Activated CD4-positive, alpha-beta memory T cell treated with anti-CD3 and anti-CD28 coated beads for 36 hours (primary cell): ENCODE measurements around the gene HMGXB4. TPM values are rescaled to one million over a fixed set of nuclear protein-coding genes. Genes with fewer than 3 reads are reported as not detected.
"Not testable (repeated sequence)": the region's sequence is repeated elsewhere in the genome, so short reads cannot be mapped to it uniquely, and the experiment has no call there.

ENCODE experiments used
- CTCF ChIA-PET: fragments of 350-600 bp; sonication (Branson Sonifier 250); formaldehyde crosslinking; loops from one replicate; lab custom pipeline; 2021; ENCODE audit warnings: antibody characterized with exemption, inconsistent platforms; lab: Charles Lee
- POLR2A ChIA-PET: fragments of 350-600 bp; sonication (Branson Sonifier 250); formaldehyde crosslinking; loops from one replicate; lab custom pipeline; 2021; ENCODE audit warnings: antibody characterized with exemption; lab: Charles Lee
- DNase-seq: peaks from one replicate; pipeline ENCODE4 v3.0.0-alpha.2; 2020
- H3K27ac Mint-ChIP-seq: one replicate; pipeline ENCODE4 v1.8.0; 2021; ENCODE audit warnings: mixed read lengths
- H3K27me3 Mint-ChIP-seq: one replicate; pipeline ENCODE4 v1.8.0; 2021; ENCODE audit warnings: mixed read lengths
- H3K36me3 Mint-ChIP-seq: one replicate; pipeline ENCODE4 v1.8.0; 2021; ENCODE audit warnings: mixed read lengths
- H3K4me1 Mint-ChIP-seq: one replicate; pipeline ENCODE4 v1.8.0; 2021; ENCODE audit warnings: low read depth, mixed read lengths
- H3K4me3 Mint-ChIP-seq: one replicate; pipeline ENCODE4 v1.8.0; 2021; ENCODE audit warnings: mild to moderate bottlenecking, mixed read lengths
- H3K9me3 Mint-ChIP-seq: one replicate; pipeline ENCODE4 v1.8.0; 2021; ENCODE audit warnings: mixed read lengths
- intact Hi-C: fragments of 100-400 bp; cut with micrococcal nuclease; formaldehyde crosslinking; loops from one replicate; pipeline ENCODE4 v1.15.1; 2023
- total RNA-seq, 2 experiments: library from RNA; stranded (reverse); gene quantifications; one replicate each; pipeline ENCODE4 v1.2.3, GENCODE V29; 2021

Gene HMGXB4
- total RNA-seq, 2 experiments from 2014 or later, result 33.9 to 35.7 TPM

DNA sequence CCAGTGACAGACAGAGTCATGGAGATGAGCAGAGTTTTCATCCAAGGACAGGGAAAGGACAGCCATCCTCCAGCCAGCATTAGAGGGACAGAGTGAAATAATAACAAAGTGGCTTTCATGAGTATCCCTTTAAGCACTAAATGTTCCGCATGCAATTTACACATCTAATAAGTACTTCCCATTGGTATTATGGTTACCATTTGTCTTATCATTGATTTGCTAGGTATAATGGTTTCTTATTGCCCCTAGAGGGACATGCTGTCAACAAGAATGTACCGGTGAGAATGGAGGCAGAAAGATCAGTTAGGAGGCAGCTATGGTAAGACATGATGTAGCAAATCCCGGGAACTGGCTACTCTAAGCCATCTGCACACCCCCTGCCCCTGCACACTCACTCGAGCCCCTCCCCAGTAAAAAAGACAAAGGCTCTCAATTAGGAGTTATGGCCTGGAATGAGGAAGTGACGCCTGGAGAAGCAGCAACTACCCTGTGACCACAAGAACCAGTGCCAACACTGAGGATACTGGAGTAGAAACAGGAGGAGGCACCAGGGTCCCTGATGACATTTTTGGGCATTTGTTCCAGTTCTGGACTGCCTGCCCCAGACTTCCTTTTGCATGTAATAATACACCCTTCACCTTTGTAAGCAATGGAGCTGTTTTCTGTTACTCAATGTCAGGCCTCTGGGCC is 30.2 kb upstream of the HMGXB4 start:
- CTCF ChIA-PET, result no interaction called here
- Mint-ChIP-seq H3K36me3 (no peaks in the 10 kb centered on the region), H3K27ac (no peak overlapping the region), H3K4me3 (no peak overlapping the region), H3K9me3 (peaks cover 2% of the 10 kb centered on the region), H3K27me3 (peaks cover 9% of the 10 kb centered on the region), H3K4me1 (peaks cover 2% of the 10 kb centered on the region)
- POLR2A ChIA-PET, result no interaction called here
- intact Hi-C loops, result no loop called here
- DNase-seq, result no peak

DNA sequence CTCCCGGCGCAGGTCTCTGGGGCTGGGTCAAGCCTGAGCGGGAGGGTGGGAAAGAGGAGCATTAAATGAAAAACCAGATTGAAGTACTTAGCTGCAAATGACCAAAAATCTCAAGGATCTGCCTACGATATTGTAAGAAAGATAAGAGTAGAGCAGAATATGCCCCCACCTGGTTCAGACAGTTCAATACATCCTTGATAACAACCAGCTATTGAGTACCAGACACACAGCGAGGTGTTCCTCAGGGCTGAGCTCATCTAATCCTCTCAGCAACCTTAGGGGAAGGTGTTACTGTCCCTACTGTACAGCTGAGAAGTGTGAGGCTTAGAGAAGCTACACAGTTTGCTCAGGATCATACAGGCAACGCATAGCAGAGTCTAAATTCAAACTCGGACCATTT is 27.4 kb upstream of the HMGXB4 start:
- intact Hi-C loops, result no loop called here
- CTCF ChIA-PET, result interaction anchor here (0.7 to 2.7 kb wide), 3 partner anchors 11 to 80 kb away, joined by 3 to 29 read pairs (median 16); no protein-coding TSS in a partner anchor
- Mint-ChIP-seq H3K9me3 (peaks cover 2% of the 10 kb centered on the region), H3K27ac (no peak overlapping the region), H3K27me3 (peaks cover 18% of the 10 kb centered on the region), H3K4me1 (peaks cover 2% of the 10 kb centered on the region), H3K36me3 (no peaks in the 10 kb centered on the region), H3K4me3 (no peak overlapping the region)
- DNase-seq, result no peak
- POLR2A ChIA-PET, result no interaction called here

DNA sequence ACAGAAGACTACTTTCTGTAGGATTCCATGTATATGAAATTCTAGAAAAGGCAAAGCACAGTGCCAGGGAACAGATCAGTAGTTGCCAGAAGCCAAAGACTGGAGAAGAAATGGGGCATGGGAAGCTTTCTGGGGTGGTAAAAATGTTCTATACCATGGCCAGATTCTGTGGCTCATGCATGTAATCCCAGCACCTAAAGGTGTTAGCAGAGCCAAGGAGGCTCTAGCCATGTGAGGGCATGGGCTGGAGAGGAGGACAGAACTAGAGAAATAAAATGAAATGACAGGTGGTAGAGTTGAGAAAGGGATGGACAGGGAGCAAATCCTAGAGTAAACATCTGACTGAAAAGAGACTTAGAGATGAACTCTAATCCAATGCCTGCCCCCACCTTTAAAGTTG is 26.9 kb upstream of the HMGXB4 start:
- peaks cover 17% of the 10 kb centered on the region for H3K27me3 Mint-ChIP-seq
- peaks cover 2% of the 10 kb centered on the region for H3K4me1 Mint-ChIP-seq
- no peak overlapping the region for H3K4me3 Mint-ChIP-seq

DNA sequence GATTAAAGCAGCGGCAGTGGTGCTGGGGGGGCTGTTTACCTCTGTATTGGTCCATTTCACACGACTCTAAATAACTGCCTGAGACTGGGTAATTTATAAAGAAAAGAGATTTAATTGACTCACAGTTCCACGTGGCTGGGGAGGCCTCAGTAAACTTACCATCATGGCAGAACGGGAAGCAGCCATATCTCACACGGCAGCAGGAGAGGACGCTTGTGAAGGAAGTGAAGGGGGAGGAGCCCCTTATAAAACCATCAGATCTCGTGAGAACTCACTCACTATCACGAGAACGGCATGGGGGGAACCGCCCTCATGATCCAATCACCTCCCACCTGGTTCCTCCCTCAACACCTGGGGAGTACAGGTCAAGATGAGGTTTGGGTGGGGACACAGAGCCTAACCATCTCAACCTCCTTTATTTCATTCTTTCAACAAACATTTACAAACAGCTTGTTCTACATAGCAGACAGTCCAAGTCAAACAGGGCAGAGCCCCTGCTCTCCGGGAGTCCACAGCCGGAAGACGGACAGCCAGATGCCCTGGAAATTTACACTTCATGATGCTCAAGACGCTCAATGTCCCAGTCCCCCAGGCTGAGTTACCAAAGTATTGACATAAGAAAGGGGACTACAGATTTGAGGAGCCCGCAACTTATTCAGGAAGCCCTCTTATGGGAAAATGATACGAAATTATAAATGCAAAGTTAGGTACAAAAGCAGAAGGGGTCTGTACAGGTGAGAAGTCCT is 26.3 kb upstream of the HMGXB4 start:
- ChIA-PET CTCF (interaction anchor here (0.6 to 2.7 kb wide), 17 partner anchors 10 to 158 kb away, joined by 3 to 29 read pairs (median 4); partner anchors contain the start of genes HMGXB4 and TOM1), POLR2A (no interaction called here)
- H3K27ac Mint-ChIP-seq, result no peak overlapping the region
- H3K36me3 Mint-ChIP-seq, result no peaks in the 10 kb centered on the region
- peaks cover 2% of the 10 kb centered on the region for H3K9me3 Mint-ChIP-seq
- peaks cover 16% of the 10 kb centered on the region for H3K27me3 Mint-ChIP-seq
- intact Hi-C loops, result no loop called here
- DNase-seq, result no peak
- no peak overlapping the region for H3K4me3 Mint-ChIP-seq
- H3K4me1 Mint-ChIP-seq, result peaks cover 2% of the 10 kb centered on the region

More for the DNA sequence above, 26.9 kb upstream of the HMGXB4 start:
- ChIA-PET POLR2A (no interaction called here), CTCF (interaction anchor here (1.0 to 2.7 kb wide), 5 partner anchors 10 to 80 kb away, joined by 3 to 29 read pairs (median 14); partner anchors contain the start of gene HMGXB4)
- DNase-seq, result no peak
- Mint-ChIP-seq H3K9me3 (peaks cover 2% of the 10 kb centered on the region), H3K36me3 (no peaks in the 10 kb centered on the region), H3K27ac (no peak overlapping the region)
- intact Hi-C loops, result no loop called here

DNA sequence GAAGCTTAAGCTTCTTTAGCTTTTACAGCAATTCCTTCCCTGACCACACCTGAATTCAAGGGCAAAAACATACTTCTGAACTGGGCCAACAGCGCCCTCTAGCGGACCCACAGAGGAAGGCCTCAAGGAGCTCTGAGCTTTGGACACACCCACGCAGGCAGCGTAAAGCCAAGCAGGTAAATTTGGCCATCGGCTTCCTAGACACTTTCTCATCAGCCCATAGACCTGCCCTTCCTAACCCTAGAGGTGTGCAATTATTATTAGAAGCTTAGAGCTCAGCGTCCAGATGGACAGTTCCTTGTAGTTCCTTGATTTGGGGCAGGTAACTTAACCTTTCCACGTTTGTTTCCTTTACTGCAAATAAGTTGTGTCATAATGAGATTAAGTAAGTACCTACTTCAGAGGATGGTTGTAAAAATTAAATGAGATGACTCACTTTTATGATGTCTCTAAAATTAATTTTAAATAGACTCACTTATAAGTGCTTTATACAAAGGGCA is 25.7 kb upstream of the HMGXB4 start:
- ChIA-PET POLR2A (no interaction called here), CTCF (interaction anchor here (0.5 to 2.7 kb wide), 20 partner anchors 9 to 159 kb away, joined by 3 to 29 read pairs (median 3); partner anchors contain the start of genes HMGXB4 and TOM1)
- H3K4me1 Mint-ChIP-seq, result peaks cover 2% of the 10 kb centered on the region
- intact Hi-C loops, result no loop called here
- peaks cover 2% of the 10 kb centered on the region for H3K9me3 Mint-ChIP-seq
- H3K4me3 Mint-ChIP-seq, result no peak overlapping the region
- no peaks in the 10 kb centered on the region for H3K36me3 Mint-ChIP-seq
- peak; percentile 84 for DNase-seq
- peaks cover 22% of the 10 kb centered on the region for H3K27me3 Mint-ChIP-seq
- H3K27ac Mint-ChIP-seq, result no peak overlapping the region

DNA sequence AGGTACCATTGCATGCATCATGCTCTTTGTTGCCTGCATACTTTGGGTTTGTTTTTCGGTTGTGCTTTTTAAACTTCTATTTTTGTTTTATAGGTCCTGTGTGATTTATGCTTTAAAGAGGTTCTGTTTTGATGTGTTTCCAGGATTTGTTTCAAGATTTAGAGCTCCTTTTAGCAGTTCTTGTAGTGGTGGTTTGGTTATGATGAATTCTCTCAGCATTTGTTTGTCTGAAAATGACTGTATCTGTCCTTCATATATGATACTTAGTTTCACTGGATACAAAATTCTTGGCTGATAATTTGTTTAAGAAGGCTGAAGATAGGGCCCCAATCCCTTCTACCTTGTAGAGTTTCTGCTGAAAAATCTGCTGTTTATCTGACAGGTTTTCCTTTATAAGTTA is 18.5 kb upstream of the HMGXB4 start:
- peaks cover 25% of the 10 kb centered on the region for H3K27me3 Mint-ChIP-seq
- H3K9me3 Mint-ChIP-seq, CTCF ChIA-PET, POLR2A ChIA-PET, H3K4me1 Mint-ChIP-seq, H3K27ac Mint-ChIP-seq, intact Hi-C loops, H3K4me3 Mint-ChIP-seq, H3K36me3 Mint-ChIP-seq, DNase-seq: not testable (repeated sequence)

DNA sequence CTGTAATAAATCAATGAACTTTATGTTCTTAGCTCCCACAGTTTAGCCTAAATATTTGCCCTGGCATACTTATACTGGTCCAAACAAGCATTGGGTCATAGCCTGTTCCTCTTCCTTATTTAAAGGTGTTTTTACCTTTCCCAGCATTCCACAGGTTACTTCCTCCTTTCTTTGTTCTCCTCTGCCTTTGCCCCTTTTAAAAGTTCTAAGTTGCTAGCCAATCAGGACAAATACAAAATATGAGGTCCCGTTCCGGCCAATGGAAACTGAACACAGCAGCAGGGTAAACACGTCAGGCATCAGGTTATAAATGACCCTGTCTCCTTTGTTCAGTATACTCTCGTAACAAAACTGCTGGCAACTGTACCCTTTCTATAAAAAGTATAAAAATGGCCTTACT is 12.8 kb upstream of the HMGXB4 start:
- DNase-seq, CTCF ChIA-PET, H3K4me3 Mint-ChIP-seq, intact Hi-C loops, H3K9me3 Mint-ChIP-seq, H3K27ac Mint-ChIP-seq, H3K4me1 Mint-ChIP-seq, H3K36me3 Mint-ChIP-seq: not testable (repeated sequence)
- POLR2A ChIA-PET, result interaction anchor here (0.6 kb wide), 1 partner anchor 266 kb away, joined by 3 read pairs; no protein-coding TSS in a partner anchor
- H3K27me3 Mint-ChIP-seq, result peaks cover 23% of the 10 kb centered on the region

DNA sequence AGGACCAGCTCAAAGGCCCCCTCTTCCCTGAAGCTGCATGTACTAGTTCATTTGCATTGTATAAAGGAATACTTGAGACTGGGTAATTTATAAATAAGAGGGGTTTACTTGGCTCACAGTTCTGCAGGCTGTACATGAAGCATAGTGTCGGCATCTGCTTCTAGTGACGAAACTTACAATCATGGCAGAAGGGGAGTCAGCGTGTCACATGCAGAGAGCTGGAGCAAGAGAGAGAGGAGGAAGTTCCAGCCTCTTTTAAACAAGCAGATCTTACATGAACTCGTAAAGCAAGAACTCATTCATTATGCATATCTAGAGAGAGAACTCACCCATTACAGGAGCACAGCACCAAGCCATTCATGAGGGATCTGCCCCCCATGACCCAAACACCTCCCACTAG is 7.1 kb upstream of the HMGXB4 start:
- DNase-seq, result no peak
- Mint-ChIP-seq H3K27me3 (peaks cover 13% of the 10 kb centered on the region), H3K9me3 (no peaks in the 10 kb centered on the region), H3K4me1 (no peaks in the 10 kb centered on the region), H3K4me3 (no peak overlapping the region), H3K36me3 (no peaks in the 10 kb centered on the region), H3K27ac (no peak overlapping the region)
- POLR2A ChIA-PET, result no interaction called here
- CTCF ChIA-PET, result no interaction called here
- intact Hi-C loops, result no loop called here

DNA sequence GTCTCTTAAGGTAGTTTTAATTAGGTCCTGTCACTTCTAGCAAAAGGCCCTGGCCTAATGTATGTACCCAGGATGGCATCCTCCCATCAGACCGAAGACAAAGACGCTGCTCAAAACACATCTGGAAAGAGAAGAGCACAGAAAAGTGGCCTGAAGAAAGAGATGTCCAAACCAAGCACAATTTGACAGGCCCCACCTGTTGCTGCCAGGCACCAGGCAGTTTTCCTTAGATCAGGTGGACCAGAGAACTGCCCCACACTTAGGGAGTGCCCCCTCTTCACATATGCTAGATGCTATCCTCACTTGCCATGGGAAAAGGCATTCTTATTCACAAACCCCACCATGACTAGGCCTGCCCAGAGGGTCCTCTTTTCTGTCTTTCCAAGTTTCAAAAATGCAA is 3.3 kb upstream of the HMGXB4 start:
- no peak for DNase-seq
- POLR2A ChIA-PET, result no interaction called here
- Mint-ChIP-seq H3K4me3 (no peak overlapping the region), H3K4me1 (peaks cover 15% of the 10 kb centered on the region), H3K36me3 (peaks cover 9% of the 10 kb centered on the region), H3K27ac (no peak overlapping the region), H3K9me3 (no peaks in the 10 kb centered on the region), H3K27me3 (no peaks in the 10 kb centered on the region)
- intact Hi-C loops, result no loop called here
- CTCF ChIA-PET, result no interaction called here

DNA sequence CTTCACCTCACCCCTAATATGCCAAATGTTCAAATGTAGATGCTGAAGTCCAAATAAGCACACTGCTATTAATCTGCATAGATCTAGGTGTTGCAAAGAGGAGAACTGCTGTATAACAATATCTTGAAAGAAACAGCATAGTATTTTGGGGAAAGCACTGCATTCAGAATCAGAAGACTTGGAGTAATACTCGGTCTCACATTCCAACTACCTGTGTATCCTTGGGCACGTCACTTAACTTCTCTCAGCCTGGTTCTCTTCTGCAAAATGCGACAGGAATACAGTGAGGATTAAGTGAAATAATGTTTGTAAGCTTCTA is 332 bp upstream of the HMGXB4 start:
- POLR2A ChIA-PET, result interaction anchor here (0.6 to 2.0 kb wide), 3 partner anchors 43 to 73 kb away, joined by 3 to 19 read pairs (median 3); partner anchors contain the start of gene TOM1
- Mint-ChIP-seq H3K9me3 (no peaks in the 10 kb centered on the region), H3K4me3 (peak overlapping the region; percentile 83), H3K36me3 (peaks cover 17% of the 10 kb centered on the region), H3K4me1 (peaks cover 27% of the 10 kb centered on the region), H3K27me3 (no peaks in the 10 kb centered on the region), H3K27ac (peak overlapping the region; percentile 89)
- DNase-seq, result no peak
- CTCF ChIA-PET, result interaction anchor here (2.1 kb wide), 1 partner anchor 26 kb away, joined by 12 read pairs; no protein-coding TSS in a partner anchor
- intact Hi-C loops, result loop anchor here (2.0 kb wide), 1 partner anchor 44 kb away; no protein-coding TSS in a partner anchor

DNA sequence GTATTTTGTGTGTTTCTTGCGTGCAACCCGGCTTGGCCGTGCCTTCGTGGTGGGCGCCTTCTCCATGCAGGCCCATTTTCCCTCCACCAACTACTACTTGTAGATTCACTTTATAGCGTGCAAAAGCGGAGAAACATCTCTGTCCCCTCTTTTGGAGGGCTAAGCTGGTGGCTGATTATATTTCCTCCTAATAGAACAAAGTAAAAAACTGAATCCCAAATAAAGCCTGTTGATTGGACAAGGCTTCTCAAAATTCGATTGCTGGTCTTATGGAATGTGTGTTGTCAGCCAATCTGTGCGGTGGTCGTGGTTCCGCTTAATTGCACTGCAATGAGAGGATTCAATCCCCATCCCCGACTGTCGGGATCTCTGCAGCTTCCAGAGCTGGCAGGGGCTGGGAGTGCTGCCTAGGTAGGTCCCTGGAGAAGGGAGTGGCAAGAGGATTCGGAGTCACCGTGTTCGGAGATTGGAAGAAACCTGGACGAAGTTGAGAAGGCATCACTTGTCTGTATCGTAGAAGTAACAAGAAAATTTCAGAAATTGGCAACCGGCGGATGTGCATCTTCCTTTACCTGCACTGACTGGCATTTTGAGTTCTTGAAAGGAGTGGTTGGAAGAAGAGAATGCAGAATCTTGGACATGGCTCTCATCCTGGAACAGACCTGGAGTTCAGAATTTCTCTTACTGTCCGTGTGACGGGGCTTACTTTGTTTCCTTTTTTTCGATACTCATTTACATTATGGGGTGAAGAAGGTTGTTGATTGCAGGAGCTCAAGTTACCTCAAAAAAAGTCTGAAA is 1.1 kb downstream of the HMGXB4 start:
- DNase-seq, result no peak
- Mint-ChIP-seq H3K4me3 (peak overlapping the region; percentile 90), H3K27me3 (no peaks in the 10 kb centered on the region), H3K27ac (peak overlapping the region; percentile 84), H3K4me1 (peaks cover 27% of the 10 kb centered on the region), H3K9me3 (no peaks in the 10 kb centered on the region), H3K36me3 (peaks cover 30% of the 10 kb centered on the region)
- ChIA-PET POLR2A (interaction anchor here (1.0 to 2.0 kb wide), 4 partner anchors 10 to 72 kb away, joined by 3 to 19 read pairs (median 5); partner anchors contain the start of gene TOM1), CTCF (interaction anchor here (0.7 to 2.1 kb wide), 2 partner anchors 16 to 27 kb away, joined by 3 to 12 read pairs; no protein-coding TSS in a partner anchor)
- intact Hi-C loops, result no loop called here
